ENCODE results near the gene COIL.
"Not testable (repeated sequence)": the region's sequence is repeated elsewhere in the genome, so short reads cannot be mapped to it uniquely, and the experiment has no call there.

Gene COIL

DNA sequence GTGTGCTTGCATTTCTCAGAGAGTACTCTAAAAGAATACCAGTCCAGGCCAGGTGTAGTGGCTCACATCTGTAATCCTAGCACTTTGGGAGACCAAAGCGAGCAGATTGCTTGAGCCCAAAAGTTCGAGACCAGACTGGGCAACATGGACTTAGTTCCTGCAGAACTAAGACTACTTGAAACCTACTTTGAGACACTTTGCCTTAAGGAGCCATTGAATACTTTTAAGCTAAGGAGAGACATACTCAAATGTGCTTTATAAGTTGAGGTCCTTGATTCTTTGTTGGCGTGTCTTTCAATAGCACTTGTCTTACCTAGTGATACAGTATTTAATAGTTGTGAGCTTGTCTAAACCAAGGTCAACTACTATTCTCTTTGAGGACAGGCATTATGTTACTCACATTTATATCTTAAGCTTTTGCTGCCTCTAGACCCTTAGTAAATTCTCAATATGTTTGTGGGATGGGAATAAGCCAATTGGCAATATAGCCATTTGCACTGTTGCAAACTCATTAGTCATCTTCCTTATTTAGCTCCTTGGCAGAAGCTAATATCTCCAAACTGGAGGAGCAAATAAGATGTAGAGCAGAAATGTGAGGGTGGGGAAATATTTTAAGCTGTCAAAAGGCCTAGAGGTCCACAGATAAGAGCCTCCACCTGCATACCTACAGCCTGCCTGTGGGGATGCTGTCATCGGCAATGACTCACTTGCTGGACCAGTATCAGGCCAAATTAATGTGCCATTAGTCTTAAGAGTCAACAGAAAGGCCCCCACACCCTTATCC is 33.4 kb upstream of the COIL start:
- Histone ChIP-seq H3K4me3 (ENCODE audit: low read depth in 1 of 2, low read length in 2 of 2) (no peak overlapping the region), H3K36me3 (ENCODE audit: control insufficient read depth in 1 of 2, insufficient read depth in 2 of 2, low read length in 2 of 2) (peaks cover 13 to 58% of the 10 kb centered on the region in 2 donors), H3K27ac (ENCODE audit: low read length) (no peak overlapping the region), H3K27me3 (ENCODE audit: low read depth, low read length) (no peaks in the 10 kb centered on the region), H3K9me3 (ENCODE audit: control insufficient read depth in 1 of 2, low read length in 2 of 2) (no peaks in the 10 kb centered on the region), H3K4me1 (ENCODE audit: control insufficient read depth in 1 of 2, insufficient read depth in 2 of 2, low read length in 2 of 2) (peaks cover 0 to 8% of the 10 kb centered on the region in 2 donors)

- H3K4me3 ChIP-seq (ENCODE audit: low read depth in 1 of 2, low read length in 2 of 2) = no peak overlapping the region
- no peak overlapping the region for H3K27ac ChIP-seq (ENCODE audit: low read length)
- no peaks in the 10 kb centered on the region for H3K9me3 ChIP-seq (ENCODE audit: control insufficient read depth in 1 of 2, low read length in 2 of 2)
- no peaks in the 10 kb centered on the region for H3K27me3 ChIP-seq (ENCODE audit: low read depth, low read length)
- peaks cover 20 to 55% of the 10 kb centered on the region in 2 donors for H3K36me3 ChIP-seq (ENCODE audit: control insufficient read depth in 1 of 2, insufficient read depth in 2 of 2, low read length in 2 of 2)
- peaks cover 0 to 8% of the 10 kb centered on the region in 2 donors for H3K4me1 ChIP-seq (ENCODE audit: control insufficient read depth in 1 of 2, insufficient read depth in 2 of 2, low read length in 2 of 2)
These were observed 31.5 kb upstream of the COIL start for GRCh38 chr17:56992364-56992763.

DNA sequence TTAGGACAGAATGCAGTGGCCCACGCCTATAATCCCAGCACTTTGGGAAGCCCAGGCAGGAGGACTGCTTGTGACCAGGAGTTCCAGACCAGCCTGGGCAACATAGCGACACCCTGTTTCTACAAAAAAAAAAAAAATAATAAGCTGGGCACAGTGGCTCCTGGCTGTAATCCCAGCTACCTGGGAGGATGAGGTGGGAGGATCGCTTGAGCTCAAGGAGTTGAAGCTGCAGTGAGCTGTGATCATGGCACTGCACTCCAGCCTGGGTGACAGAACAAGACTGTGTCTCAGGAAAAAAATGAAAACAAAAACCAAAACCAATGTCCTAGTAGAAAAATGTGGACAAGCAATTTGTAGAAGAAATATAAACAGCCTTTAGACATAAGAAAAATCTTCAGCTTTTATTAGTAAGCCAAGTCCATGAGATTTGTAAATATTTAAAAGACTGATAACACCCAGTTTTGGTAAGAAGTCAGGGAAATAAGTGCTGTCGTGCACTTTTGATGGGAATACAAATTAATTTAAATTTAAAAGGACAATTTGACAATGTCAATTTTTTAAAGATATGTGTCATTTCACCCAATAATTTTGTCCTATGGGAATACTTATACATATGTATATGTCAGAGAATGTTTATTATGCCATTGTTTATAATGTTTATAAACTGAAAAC is 28.2 kb upstream of the COIL start:
- Histone ChIP-seq H3K27ac (ENCODE audit: low read length) (no peak overlapping the region), H3K27me3 (ENCODE audit: low read depth, low read length) (no peaks in the 10 kb centered on the region), H3K36me3 (ENCODE audit: control insufficient read depth in 1 of 2, insufficient read depth in 2 of 2, low read length in 2 of 2) (peaks cover 32 to 65% of the 10 kb centered on the region in 2 donors), H3K9me3 (ENCODE audit: control insufficient read depth in 1 of 2, low read length in 2 of 2) (no peaks in the 10 kb centered on the region), H3K4me1 (ENCODE audit: control insufficient read depth in 1 of 2, insufficient read depth in 2 of 2, low read length in 2 of 2) (no peaks in the 10 kb centered on the region), H3K4me3 (ENCODE audit: low read depth in 1 of 2, low read length in 2 of 2) (no peak overlapping the region)

DNA sequence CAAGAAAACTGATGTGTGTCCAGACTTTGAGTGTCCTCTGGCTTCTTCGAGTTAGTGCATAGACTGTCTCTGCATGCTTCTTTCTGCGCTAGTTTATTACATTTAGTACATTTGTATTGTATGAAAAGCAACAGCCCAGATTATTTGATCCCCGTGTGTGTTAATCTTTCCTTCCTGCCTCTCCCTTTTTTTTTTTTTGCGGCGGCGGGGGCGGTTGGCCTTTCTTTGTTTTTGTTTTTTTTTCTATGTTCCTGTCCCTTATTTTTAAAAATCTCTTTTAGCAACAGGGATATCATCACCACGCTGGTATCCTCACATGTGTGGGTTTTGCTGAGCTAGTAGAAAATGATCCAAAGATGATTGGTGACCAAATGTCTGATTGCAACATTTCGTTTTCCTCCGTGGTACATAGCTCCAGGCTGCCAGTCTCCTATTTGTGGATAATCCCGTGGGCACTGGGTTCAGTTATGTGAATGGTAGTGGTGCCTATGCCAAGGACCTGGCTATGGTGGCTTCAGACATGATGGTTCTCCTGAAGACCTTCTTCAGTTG is 26.5 kb upstream of the COIL start:
- no peaks in the 10 kb centered on the region for H3K27me3 ChIP-seq (ENCODE audit: low read depth, low read length)
- H3K27ac ChIP-seq (ENCODE audit: low read length) = no peak overlapping the region
- H3K4me1 ChIP-seq (ENCODE audit: control insufficient read depth in 1 of 2, insufficient read depth in 2 of 2, low read length in 2 of 2) = no peaks in the 10 kb centered on the region
- peaks cover 32 to 59% of the 10 kb centered on the region in 2 donors for H3K36me3 ChIP-seq (ENCODE audit: control insufficient read depth in 1 of 2, insufficient read depth in 2 of 2, low read length in 2 of 2)
- no peak overlapping the region for H3K4me3 ChIP-seq (ENCODE audit: low read depth in 1 of 2, low read length in 2 of 2)
- H3K9me3 ChIP-seq (ENCODE audit: control insufficient read depth in 1 of 2, low read length in 2 of 2) = no peaks in the 10 kb centered on the region

GRCh38 chr17:56985371-56986162 is 24.7 kb upstream of the COIL start:
- Histone ChIP-seq H3K27ac (ENCODE audit: low read length) (no peak overlapping the region), H3K27me3 (ENCODE audit: low read depth, low read length) (no peaks in the 10 kb centered on the region)

DNA sequence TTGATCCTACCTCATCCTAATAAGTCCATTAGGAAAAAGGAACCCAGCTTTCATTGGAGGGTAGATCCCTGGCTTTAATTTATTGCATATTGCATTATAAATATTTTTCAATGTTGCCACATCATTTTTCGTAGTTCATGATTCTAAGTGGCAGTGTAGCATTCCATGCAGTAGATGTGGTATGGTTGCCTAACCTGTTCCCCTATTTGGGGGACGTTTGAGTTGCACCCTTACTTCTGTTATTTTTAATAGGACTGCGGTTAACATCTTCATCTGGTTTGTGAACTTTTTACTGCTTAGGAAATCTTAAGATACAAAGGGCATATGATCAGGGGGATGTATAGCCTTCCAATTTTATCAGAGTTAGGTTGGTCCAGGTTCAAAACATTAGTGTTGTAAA is 22.5 kb upstream of the COIL start:
- Histone ChIP-seq H3K27me3 (ENCODE audit: low read depth, low read length) (no peaks in the 10 kb centered on the region), H3K36me3 (ENCODE audit: control insufficient read depth in 1 of 2, insufficient read depth in 2 of 2, low read length in 2 of 2) (peaks cover 27 to 50% of the 10 kb centered on the region in 2 donors), H3K4me1 (ENCODE audit: control insufficient read depth in 1 of 2, insufficient read depth in 2 of 2, low read length in 2 of 2) (peaks cover 5 to 10% of the 10 kb centered on the region in 2 donors), H3K9me3 (ENCODE audit: control insufficient read depth in 1 of 2, low read length in 2 of 2) (no peaks in the 10 kb centered on the region), H3K27ac (ENCODE audit: low read length) (no peak overlapping the region), H3K4me3 (ENCODE audit: low read depth in 1 of 2, low read length in 2 of 2) (no peak overlapping the region)

More at GRCh38 chr17:56985371-56986162, 24.7 kb upstream of the COIL start:
- Histone ChIP-seq H3K4me1 (ENCODE audit: control insufficient read depth in 1 of 2, insufficient read depth in 2 of 2, low read length in 2 of 2) (no peaks in the 10 kb centered on the region), H3K9me3 (ENCODE audit: control insufficient read depth in 1 of 2, low read length in 2 of 2) (no peaks in the 10 kb centered on the region), H3K36me3 (ENCODE audit: control insufficient read depth in 1 of 2, insufficient read depth in 2 of 2, low read length in 2 of 2) (peaks cover 30 to 57% of the 10 kb centered on the region in 2 donors), H3K4me3 (ENCODE audit: low read depth in 1 of 2, low read length in 2 of 2) (no peak overlapping the region)

DNA sequence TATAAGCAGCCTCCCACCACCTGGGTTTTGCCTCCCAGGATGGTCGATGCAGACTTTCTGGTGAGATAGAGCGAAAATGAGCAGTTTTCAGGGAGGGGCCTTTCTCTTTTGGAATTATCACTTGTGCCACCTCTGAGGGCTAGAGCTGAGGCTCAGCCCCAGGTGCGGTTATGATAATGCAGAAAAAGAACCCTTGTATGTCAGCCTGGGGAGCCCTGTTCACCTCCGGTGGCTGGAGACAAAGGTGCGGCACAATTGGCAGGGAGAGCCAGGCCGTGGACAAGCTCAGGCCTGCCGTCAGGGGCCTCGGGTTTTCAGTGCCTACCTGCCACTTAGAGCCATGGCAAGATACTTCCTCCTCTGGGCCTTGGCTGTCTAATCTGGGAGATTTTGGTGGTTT is 21.5 kb upstream of the COIL start:
- H3K27ac ChIP-seq (ENCODE audit: low read length) = no peak overlapping the region
- no peaks in the 10 kb centered on the region for H3K27me3 ChIP-seq (ENCODE audit: low read depth, low read length)
- peaks cover 18 to 40% of the 10 kb centered on the region in 2 donors for H3K36me3 ChIP-seq (ENCODE audit: control insufficient read depth in 1 of 2, insufficient read depth in 2 of 2, low read length in 2 of 2)
- no peaks in the 10 kb centered on the region for H3K9me3 ChIP-seq (ENCODE audit: control insufficient read depth in 1 of 2, low read length in 2 of 2)
- H3K4me3 ChIP-seq (ENCODE audit: low read depth in 1 of 2, low read length in 2 of 2) = no peak overlapping the region
- H3K4me1 ChIP-seq (ENCODE audit: control insufficient read depth in 1 of 2, insufficient read depth in 2 of 2, low read length in 2 of 2) = peaks cover 5 to 11% of the 10 kb centered on the region in 2 donors

DNA sequence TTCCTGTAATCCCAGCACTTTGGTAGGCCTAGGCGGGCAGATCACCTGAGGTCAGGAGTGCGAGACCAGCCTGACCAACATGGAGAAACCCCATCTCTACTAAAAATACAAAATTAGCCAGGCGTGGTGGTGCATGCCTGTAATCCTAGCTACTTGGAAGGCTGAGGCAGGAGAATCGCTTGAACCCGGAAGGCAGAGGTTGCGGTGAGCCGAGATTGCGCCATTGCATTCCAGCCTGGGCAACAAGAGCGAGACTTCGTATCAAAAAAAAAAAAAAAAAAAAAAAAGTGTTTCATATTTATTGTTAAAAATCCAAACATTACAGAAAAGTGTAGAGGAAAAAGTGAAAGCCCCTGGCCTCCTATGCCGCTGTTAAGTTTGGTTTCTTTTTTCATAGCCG is 19.7 kb upstream of the COIL start:
- Histone ChIP-seq H3K4me1 (ENCODE audit: control insufficient read depth in 1 of 2, insufficient read depth in 2 of 2, low read length in 2 of 2) (peaks cover 5 to 18% of the 10 kb centered on the region in 2 donors), H3K36me3 (ENCODE audit: control insufficient read depth in 1 of 2, insufficient read depth in 2 of 2, low read length in 2 of 2) (peaks cover 7 to 28% of the 10 kb centered on the region in 2 donors)
- not testable (repeated sequence) for H3K27ac ChIP-seq (ENCODE audit: low read length); H3K9me3 ChIP-seq (ENCODE audit: control insufficient read depth in 1 of 2, low read length in 2 of 2); H3K27me3 ChIP-seq (ENCODE audit: low read depth, low read length); H3K4me3 ChIP-seq (ENCODE audit: low read depth in 1 of 2, low read length in 2 of 2)

- H3K27ac ChIP-seq (ENCODE audit: low read length) = no peak overlapping the region
- H3K4me1 ChIP-seq (ENCODE audit: control insufficient read depth in 1 of 2, insufficient read depth in 2 of 2, low read length in 2 of 2) = peaks cover 5 to 18% of the 10 kb centered on the region in 2 donors
- peak overlapping the region; percentile 69 to 72 for H3K4me3 ChIP-seq (ENCODE audit: low read depth in 1 of 2, low read length in 2 of 2)
- H3K36me3 ChIP-seq (ENCODE audit: control insufficient read depth in 1 of 2, insufficient read depth in 2 of 2, low read length in 2 of 2) = peaks cover 4 to 14% of the 10 kb centered on the region in 2 donors
- no peaks in the 10 kb centered on the region for H3K9me3 ChIP-seq (ENCODE audit: control insufficient read depth in 1 of 2, low read length in 2 of 2)
- H3K27me3 ChIP-seq (ENCODE audit: low read depth, low read length) = no peaks in the 10 kb centered on the region
These were observed 18.2 kb upstream of the COIL start for GRCh38 chr17:56979091-56979480.

- Histone ChIP-seq H3K27ac (ENCODE audit: low read length) (peak overlapping the region; percentile 35), H3K27me3 (ENCODE audit: low read depth, low read length) (no peaks in the 10 kb centered on the region), H3K36me3 (ENCODE audit: control insufficient read depth in 1 of 2, insufficient read depth in 2 of 2, low read length in 2 of 2) (peaks cover 4 to 13% of the 10 kb centered on the region in 2 donors), H3K4me1 (ENCODE audit: control insufficient read depth in 1 of 2, insufficient read depth in 2 of 2, low read length in 2 of 2) (peaks cover 5 to 18% of the 10 kb centered on the region in 2 donors), H3K9me3 (ENCODE audit: control insufficient read depth in 1 of 2, low read length in 2 of 2) (no peaks in the 10 kb centered on the region), H3K4me3 (ENCODE audit: low read depth in 1 of 2, low read length in 2 of 2) (peak overlapping the region; percentile 69 to 72)
These were observed 17.7 kb upstream of the COIL start for GRCh38 chr17:56978441-56979090.
